ENCODE data around the gene STX1A.
"Not testable (repeated sequence)": the region's sequence is repeated elsewhere in the genome, so short reads cannot be mapped to it uniquely, and the experiment has no call there.

STX1A gene

DNA sequence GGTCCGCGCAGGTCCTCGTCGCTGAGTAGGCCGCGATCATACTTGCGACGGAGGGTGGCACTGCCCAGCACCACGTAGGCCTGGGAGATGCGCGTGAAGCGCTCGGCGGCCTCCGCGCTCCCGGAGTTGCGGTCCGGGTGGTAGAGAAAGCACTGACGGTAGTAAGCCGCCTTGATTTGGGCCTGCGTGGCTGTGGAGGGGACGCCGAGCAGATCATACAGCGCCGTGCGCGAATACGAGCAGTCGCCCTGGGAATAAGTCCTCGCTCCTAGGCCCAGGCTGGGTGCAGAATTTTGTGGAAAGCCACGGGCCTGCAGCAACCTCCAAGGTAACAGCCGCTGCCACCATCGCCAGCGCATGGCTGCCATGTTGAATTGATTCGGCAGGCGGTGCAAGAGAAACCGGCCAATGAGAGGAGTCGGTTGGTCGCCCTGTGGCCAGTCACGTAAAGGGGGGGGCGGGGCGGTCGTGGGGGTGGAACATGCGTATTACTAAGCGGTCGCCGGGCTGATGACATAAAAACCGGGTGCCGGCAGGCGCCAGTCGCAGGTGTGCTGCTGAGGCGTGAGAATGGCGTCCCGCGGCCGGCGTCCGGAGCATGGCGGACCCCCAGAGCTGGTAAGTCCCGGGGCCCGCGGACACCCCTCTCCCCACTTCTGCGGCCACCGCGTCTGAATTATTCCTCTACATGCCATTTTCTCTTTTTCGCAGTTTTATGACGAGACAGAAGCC lies 36.2 kb downstream of the STX1A start, which contains the start of the genes BUD23 and DNAJC30:
Gene BUD23 (plus strand): TSS at position 542 of the 732 bp plus-strand sequence. CDS start 29 bp downstream, at position 571.
Gene DNAJC30 (minus strand): TSS at position 398 of the 732 bp plus-strand sequence. CDS start 30 bp downstream, at position 368.
- DNase-seq (ENCODE audit: low read depth in 2 of 2) = peak; percentile 97 to 98

DNA sequence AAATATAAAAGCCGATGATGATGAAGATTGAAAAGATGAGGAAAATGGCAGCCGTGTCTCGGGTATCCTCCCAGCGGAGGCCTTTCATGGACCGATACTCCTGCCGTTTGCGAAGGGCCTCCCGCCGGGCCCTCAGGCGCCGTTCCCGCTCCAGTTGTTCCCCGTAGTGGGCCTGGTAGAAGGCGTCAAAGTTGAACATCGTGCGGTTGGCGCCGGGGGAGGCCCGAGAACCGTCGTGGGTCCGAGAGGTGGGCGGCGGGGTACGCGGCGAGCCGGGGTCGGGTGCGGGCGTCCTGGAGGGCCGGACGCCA lies 36.8 kb downstream of the STX1A start:
- no peak for DNase-seq (ENCODE audit: low read depth in 2 of 2)

DNA sequence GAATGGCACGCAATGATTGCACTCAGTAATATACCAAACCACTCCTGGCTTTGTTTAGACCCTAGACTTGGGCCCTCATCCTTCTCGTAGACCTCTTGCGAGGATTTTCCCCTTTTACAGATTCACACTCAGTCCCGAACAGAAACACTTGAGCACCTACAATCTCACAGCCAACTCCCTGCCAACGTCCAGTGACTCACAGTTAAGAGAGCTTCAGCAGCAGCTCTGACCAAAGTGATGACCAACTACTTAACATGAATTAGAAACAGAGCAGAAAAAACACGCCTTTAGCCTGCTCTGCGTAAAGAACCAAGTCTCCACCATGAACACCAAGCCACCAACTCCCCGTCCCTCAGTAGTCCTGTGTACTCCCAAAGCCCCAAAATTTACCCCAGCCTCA lies 38.4 kb downstream of the STX1A start:
- DNase-seq (ENCODE audit: low read depth in 2 of 2) = no peak

DNA sequence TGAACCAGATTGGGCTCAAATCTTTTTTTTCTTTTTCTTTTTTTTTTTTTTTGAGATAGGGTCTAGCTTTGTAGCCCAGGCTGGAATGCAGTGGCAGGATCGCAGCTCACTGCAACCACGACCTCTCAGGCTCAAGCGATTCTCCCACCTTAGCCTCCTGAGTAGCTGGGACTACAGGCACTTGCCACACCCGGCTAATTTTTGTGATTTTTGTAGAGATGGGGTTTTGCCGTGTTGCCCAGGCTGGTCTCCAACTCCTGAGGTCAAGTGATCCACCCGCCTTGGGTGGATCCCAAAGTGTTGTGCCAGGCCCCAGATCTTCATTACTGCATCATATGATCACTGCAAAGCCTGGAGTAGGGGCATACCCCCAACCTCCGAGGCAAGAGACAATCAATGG lies 39.0 kb downstream of the STX1A start:
- no peak for DNase-seq (ENCODE audit: low read depth in 2 of 2)

DNA sequence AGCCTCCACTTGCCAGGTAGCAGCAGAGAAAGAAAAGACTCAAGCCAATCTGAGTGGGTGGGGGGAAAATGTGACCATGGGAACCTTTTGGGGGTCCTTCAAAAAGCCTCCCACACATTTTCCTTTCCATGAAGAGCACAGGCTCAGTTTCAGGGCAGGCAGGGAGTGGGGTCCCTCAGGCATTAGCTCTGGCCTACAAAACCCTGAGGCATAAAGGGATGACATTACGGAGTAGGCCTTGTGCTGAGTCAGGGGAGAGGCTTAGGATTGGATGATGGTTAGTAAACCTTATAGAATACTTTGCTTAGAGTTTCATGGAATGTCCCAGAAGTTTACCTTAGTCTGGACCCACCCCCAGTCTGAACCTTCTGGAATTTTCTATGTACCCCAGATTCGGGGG lies 39.8 kb downstream of the STX1A start:
- DNase-seq (ENCODE audit: low read depth in 2 of 2) = no peak

DNA sequence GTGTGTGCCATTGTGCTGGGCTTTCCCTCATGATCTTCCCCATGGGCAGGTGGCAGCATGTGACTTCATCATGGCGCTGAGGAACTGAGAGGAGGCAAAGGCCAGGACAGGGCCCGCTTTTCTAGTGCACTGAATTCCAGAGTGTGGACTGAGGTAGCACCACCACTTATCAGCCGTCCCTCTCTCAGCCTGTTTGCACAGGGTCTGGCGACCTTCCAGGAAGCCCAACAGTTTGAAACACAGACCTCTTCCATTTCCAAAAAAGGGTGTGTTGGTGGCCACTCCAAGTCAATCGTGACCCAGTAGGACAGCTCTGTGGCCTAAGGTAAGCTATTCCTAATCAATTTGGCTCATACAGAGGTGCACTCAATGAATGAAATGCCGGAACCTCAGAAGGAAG lies 40.6 kb downstream of the STX1A start:
- no peak for DNase-seq (ENCODE audit: low read depth in 2 of 2)

DNA sequence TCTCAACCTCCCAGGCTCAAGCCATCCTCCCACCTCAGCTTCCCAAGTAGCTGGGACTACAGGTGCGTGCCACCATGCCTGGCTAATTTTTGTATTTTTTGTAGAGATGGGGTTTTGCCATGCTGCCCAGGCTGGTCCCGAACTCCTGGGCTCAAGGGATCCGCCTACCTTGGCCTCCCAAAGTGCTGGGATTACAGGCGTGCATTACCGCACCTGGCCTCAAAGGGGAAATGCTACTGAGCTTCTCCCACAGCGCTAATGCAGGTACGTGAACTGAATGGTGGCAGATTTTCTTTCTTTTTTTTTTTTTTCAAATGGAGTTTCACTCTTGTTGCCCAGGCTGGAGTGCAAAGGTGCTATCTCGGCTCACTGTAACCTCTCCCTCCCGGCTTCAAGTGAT lies 43.4 kb downstream of the STX1A start:
- DNase-seq (ENCODE audit: low read depth in 2 of 2) = not testable (repeated sequence)

DNA sequence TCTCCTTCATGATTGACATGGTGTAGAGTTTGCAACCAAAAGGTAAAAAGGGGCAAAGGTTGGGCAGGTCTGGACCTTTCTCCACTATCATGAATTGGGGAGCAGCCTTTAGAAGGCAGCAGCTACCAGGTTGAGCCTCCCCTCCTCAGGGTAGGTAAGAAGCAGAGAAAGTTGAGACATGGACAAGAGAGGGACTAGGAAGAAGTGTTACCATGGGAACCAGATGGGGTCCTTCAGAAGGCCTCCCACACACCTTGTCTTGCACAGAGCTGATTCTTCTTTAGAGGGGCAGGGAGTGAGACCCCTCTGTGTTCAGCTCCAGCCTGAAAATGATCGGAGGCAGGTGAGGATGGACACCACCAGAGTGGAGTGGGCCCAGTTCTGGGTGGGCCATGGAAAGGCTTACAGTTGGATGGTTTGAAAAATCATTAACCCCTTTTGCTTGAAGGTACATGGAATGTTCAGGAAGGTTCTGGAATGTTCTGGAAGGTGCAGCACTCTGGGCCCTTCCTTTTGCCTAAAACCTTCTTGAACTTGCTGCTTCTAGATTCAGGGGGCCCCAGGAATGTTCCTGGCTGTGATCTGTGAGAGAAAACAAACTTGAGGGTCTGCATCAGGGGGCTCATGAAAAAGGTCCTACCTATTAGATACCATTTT lies 44.9 kb downstream of the STX1A start:
- no peak for DNase-seq (ENCODE audit: low read depth in 2 of 2)

DNA sequence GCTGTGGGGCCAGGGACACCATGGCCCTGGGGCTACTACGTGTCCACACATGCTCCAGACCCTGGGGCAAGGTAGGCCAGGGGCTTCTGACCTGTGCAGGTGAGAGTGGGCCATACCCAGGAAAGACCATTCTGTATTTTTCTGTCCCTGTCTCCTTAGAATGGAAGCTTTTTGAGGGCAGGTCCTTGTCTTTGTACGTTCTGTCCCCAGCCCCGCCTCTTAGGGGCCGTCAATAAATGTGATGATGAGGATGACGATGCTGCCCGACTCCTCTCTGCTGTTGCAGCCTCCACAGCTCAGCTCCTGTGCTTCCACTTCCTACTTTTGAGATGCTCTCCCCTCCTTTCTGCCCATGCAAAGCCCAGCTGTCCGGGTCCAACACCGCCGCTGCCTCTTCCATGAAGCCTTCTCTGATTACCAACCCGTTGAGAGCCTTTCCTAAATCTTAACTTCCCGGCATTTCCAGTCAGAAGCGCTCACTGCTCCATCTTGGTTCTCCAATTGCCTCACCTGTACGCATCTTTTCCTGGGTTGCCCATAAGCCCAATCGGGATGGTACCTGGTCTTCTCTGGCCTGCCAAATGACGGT lies 47.5 kb downstream of the STX1A start:
- DNase-seq (ENCODE audit: low read depth in 2 of 2) = no peak

DNA sequence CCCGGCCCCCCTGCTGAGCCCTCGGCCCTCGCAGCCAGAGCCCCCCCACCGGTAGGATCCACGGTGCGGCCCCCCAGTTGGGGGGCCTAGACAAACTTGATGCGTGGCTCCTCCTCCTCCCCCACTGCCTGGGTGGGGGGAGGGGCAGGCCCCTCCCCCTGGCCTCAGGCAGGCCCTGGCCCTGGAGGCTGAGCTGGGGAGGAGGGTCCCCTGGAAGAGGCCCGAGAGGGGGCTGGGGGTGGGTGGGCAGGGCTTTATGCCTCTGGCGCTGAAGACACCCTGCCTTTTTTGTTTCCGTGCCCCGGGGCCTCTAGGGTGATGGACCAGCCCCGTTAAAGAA lies 48.2 kb downstream of the STX1A start:
- DNase-seq (ENCODE audit: low read depth in 2 of 2) = no peak

DNA sequence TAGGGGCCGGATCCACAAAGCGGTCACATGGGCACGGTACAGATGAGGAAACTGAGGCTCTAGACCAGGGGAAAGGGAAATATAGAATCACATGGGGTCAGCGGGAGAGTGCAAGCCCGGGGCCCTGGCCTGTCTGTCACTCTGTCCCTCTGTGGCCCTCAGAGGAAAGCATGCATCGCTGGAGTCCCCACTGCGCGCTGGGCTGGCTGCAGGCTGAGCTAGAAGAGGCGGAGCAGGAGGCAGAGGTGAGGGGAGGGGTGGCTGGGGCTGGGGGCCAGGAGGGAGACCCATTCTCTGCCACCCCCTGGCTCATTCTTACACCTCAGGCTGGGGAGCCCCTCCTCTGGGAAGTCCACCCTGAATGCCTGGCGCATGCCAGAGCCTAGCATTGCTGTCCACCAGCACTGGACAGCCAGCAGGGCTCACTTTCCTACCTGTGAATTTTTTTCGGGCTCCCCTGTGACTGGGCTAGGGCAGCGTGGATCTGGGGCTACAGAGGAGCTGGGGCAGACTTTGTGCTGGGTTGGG lies 49.5 kb downstream of the STX1A start:
- no peak for DNase-seq (ENCODE audit: low read depth in 2 of 2)

DNA sequence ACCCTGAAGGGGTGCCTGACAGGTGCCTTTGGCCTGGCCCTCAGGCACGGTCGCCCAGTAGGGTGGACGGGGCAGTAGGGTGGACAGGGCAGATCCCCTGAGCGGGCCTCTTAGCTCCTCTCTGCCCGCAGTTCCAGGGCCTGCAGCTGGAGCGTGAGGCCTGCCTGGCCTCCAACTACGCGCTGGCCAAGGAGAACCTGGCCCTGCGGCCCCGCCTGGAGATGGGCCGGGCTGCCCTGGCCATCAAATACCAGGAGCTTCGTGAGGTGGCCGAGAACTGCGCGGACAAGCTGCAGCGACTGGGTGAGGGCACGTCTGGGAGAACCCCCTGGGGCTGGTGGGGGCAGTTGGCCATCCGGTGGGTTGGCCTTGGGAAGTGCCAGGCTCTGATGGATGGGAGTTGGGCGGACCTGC lies 50.2 kb downstream of the STX1A start:
- DNase-seq (ENCODE audit: low read depth in 2 of 2) = no peak

DNA sequence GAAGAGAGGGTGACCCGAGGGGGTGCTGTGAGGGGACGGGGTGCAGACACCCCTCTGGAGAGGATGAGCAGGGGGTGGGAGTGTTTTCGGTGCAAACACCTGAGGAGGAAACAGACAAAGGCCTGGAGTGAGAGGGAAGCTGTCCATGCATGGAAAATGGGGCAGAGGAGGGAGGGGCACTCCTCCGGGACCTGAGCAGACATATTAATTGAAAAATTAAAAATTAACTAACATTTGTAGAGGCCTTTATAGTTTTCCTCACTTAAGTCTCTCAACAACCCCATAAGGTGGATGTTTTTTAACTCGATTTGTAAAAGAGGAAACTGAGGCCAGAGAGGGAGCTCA lies 50.6 kb downstream of the STX1A start:
- no peak for DNase-seq (ENCODE audit: low read depth in 2 of 2)

DNA sequence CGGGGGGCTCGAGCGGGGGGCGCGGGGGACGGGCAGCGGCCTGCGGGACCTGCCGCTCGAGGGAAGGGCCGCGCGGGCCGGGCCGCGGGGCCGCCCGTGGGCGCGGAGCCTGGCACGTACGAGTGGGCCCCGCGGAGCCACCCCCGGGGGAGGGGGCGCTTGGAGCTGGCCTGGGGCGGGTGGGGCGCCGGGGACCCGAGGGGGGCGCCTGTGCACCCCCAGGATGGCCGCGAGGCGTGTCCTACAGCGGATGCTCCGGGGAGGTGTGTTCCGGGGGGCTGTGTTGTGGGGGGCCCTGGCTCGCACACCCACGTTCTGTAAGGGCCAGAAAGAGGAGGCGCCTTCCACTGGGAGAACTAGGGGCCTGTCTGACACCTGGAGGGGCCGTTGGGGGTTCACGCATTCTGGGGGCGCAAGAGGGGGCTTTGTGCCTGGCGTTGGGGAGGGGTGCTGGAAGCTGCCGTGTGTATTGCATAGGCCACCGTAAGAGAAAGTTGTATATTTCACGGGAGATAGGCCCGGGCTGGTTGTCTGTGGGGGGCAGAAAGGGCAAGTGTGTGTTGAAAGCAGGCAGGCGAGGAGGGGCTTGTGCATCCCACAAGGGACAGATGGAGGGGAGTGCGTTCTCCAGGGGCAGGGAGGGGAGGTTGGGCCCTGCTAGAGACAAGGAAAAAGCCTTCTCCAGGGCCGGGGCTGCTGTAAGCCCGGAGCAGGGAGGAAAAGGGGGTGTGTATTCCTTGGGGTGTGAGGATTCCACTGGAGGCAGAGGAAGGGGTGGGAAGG lies 51.2 kb downstream of the STX1A start:
- no peak for DNase-seq (ENCODE audit: low read depth in 2 of 2)

DNA sequence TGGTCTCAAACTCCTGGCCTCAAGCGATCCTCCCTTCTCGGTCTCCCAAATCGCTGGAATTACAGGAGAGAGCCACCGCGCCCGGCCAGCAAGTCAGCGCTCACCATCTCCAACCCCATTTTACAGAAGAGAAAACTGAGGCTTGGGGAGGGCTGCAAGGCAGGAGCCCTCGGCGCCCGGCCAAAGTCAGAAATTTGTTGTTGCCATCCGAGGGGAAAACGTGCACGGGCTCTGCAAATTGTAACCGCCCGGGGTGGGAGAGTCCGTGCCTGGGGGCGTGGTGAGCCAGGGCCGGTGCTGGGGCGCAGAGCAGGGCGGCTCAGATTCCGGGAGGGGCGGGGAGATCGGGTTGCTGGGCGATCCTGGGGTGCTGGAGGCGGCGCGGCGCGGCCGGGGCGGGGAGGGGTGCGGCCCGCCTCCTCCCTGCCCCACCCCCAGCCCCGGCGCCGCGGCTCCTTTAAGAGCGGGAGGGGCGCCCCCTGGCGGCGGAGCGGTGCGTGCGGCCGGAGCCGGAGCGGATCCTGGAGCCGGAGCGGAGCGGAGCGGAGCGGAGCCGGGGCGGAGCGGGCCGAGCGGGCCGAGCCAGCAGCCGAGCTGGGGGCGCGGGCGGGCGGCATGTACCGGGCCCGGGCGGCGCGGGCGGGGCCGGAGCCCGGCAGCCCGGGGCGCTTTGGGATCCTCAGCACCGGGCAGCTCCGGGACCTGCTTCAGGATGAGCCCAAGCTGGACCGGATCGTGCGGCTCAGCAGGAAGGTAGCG lies 51.9 kb downstream of the STX1A start, which contains the start of gene VPS37D:
Gene VPS37D (plus strand): TSS at position 488 of the 759 bp plus-strand sequence. CDS start 128 bp downstream, at position 616.
- DNase-seq (ENCODE audit: low read depth in 2 of 2) = peak; percentile 88 to 89

DNA sequence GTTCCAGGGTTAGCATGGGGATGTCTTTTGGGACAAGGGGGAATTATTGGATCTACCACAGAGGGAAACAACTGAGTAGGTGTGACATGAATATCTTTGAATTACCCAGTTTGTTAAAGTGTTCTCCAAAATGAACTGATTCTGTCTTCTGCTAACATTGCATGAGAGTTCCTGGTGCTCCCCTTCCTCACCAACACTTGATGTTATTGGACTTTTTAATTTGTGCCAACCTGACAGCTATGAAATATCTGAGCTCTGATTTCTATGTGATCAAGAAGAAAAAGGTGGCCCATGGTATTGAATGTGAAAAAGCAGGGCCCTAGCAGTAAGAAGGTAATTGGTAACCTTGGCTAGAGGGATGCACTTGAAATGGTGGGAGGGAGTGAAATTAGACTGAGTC lies 56.4 kb downstream of the STX1A start:
- no peak for DNase-seq (ENCODE audit: low read depth in 2 of 2)

DNA sequence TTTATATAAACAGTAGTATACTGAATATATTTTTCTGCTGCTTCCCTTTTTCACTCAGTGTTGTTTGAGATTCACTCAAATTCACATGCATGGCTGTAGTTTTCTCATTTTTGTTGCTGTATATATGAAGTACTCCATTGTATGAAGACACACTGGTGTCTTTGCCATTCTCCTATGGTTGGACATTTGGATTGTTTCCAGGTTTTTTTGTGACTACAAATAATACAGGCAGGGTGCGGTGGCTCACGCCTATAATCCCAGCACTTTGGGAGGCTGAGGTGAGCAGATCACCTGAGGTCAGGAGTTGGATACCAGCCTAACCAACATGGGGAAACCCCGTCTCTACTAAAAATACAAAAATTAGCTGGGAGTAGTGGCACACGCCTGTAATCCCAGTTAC lies 58.9 kb downstream of the STX1A start:
- not testable (repeated sequence) for DNase-seq (ENCODE audit: low read depth in 2 of 2)

DNA sequence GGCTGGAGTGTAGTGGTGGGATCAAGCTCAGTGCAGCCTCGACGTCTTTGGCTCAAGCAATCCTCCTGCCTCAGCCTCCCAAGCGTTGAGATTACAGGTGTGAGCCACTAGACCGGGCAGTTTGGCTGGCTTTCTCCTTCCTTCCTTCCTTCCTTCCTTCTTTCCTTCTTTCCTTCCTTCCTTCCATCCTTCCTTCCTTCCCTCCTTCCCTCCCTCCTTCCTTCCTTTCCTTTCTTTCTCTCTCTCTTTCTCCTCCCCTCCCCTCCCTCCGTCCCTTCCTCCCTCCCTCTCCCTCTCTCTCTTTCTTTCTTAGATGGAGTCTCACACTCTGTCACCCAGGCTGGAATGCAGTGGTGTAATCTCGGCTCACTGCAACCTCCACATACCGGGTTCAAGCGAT lies 59.5 kb downstream of the STX1A start:
- no peak for DNase-seq (ENCODE audit: low read depth in 2 of 2)

DNA sequence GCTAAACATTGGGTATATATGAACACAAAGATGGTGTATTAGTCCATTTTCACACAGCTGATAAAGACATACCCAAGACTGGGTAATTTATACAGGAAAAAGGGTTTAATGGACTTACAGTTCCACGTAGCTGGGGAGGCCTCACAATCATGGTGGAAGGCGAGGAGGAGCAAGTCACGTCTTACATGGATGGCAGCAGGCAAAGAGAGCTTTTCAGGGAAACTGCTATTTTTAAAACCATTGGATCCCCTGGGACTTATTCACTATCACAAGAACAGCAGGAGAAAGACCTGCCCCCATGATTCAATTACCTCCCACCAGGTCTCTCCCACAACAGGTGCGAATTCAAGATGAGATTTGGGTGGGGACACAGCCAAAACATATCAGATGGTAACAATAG lies 64.2 kb downstream of the STX1A start:
- DNase-seq (ENCODE audit: low read depth in 2 of 2) = not testable (repeated sequence)

DNA sequence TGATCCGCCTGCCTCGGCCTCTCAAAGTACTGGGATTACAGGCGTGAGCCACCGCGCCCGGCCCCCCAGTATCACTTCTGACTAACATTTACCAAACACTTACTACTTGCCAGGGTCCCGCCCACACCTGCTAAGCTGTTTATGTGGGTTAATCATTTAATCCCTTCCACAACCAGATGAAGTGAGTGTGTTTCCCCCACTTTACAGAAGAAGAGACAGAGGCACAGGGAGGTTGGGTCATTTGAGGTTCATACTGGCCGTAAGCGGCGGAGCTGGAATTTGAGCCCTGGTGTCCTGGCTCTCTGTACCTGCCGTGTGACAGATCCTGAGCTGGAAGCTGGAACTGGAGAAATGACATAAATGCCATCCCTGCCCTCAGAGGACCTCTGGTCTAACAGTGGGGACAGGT lies 66.9 kb downstream of the STX1A start:
- DNase-seq (ENCODE audit: low read depth in 2 of 2) = no peak

DNA sequence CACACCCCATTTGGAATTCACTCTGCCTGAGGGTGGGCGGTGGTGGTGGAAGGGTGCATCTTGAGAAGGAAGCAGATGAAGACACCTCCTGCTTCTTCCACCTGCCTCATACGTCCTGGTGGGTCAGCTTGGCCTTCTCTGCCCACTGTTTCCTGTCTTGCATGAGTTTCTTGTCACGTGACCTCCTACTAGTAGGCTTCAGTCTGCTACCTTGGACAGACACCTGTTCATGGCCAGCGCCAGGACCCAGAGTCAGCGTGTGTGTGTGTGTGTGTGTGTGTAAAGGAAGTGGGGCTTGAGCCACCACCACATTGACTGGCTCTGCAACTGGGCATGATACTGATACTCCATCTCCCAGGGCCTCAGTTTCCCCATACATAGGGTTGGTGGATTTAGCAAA lies 68.9 kb downstream of the STX1A start:
- DNase-seq (ENCODE audit: low read depth in 2 of 2) = no peak
